Mesodermal cell (in vitro differentiated cells): ENCODE results near the gene PDZRN3.

Experiments used
- H3K27ac ChIP-seq: 2 replicates; pipeline ENCODE4 v1.7.0; 2013; ENCODE audit warnings: mild to moderate bottlenecking, low read depth, low read length, moderate library complexity; ENCODE audit not compliant: severe bottlenecking
- H3K36me3 ChIP-seq: 2 replicates; pipeline ENCODE4 v1.7.1; 2013; ENCODE audit warnings: mild to moderate bottlenecking, low read length, moderate library complexity; ENCODE audit not compliant: control insufficient read depth, insufficient read depth
- H3K4me1 ChIP-seq: one replicate; pipeline ENCODE4 v1.7.1; 2013; ENCODE audit warnings: mild to moderate bottlenecking, low read length; ENCODE audit not compliant: insufficient read depth, control insufficient read depth, poor library complexity, severe bottlenecking
- H3K4me3 ChIP-seq: 2 replicates; pipeline ENCODE4 v1.7.0; 2013; ENCODE audit warnings: low read length, control low read depth, mild to moderate bottlenecking; ENCODE audit not compliant: insufficient read depth, poor library complexity, severe bottlenecking; ENCODE audit errors: extremely low read depth
- H3K9me3 ChIP-seq: 2 replicates; pipeline ENCODE4 v1.7.1; 2013; ENCODE audit warnings: mild to moderate bottlenecking, low read length, moderate library complexity; ENCODE audit not compliant: control insufficient read depth
- WGBS, 2 experiments: methylation state at CpG; one replicate each; pipeline ENCODE4 v1.1.5; 2013; ENCODE audit warnings: missing lambda C conversion rate in 2 of 2; ENCODE audit not compliant: insufficient coverage in 2 of 2; 5-methylcytosine and 5-hydroxymethylcytosine counted together

The PDZRN3 gene

DNA sequence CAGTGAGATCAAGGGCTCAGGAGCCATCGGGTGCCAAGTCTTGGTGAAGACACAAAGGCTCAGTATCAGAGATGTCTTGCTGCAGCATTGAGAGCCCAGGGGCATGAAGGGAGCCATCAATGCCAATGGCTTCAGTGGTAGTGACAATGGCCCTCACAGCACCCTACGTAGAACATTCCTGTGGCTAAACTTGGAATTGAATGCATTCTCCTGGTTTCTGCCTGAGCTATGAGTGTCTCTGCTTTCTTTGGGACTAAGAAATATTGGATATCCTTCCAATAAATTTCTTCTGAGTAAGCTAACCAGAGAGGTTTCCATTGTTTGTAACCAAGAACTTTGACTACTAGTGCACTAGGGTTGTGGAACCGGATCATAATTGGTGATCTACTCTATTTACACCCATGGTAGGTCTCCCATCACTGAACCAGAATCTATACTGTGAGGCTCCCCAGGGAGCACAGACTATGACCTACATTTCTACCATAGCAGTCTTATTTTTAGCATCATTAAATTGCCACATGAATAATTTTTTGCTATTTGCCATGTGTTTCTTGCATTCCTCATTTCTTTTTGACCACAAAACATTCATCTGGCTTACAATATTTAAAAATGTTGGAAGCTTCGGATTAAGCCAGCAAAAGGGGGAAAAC lies 31.6 kb upstream of the PDZRN3 start:
- H3K27ac ChIP-seq = no peak overlapping the region
- 92 to 93% methylated on average over 2 to 3 of the region's 4 CpGs for WGBS, 2 experiments
- H3K9me3 ChIP-seq = no peaks in the 10 kb centered on the region

DNA sequence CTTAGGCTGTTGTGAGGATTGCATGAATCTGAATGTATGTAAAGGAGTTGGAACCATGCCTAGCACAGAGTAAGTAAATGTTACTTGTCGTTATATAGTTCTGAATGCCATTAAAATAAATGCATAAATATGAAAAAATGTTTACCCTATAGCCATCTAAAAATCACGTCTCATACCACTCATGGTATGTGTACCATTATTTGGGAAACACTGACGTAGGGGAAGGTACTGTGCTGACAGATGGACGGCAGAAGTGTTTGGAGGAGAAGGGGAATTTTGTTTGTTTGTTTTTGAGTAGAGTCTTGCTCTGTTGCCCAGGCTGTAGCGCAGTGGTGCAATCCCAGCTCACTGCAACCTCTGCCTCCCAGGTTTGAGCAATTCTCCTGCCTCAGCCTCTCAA lies 30.5 kb upstream of the PDZRN3 start:
- WGBS, 2 experiments = 88 to 100% methylated on average over 1 to 3 of the region's 5 CpGs
- no peak overlapping the region for H3K27ac ChIP-seq
- no peaks in the 10 kb centered on the region for H3K9me3 ChIP-seq
- H3K4me1 ChIP-seq = no peaks in the 10 kb centered on the region
- no peak overlapping the region for H3K4me3 ChIP-seq
- H3K36me3 ChIP-seq = no peaks in the 10 kb centered on the region

More for the DNA sequence above, 31.6 kb upstream of the PDZRN3 start:
- Histone ChIP-seq H3K4me3 (no peak overlapping the region), H3K4me1 (no peaks in the 10 kb centered on the region), H3K36me3 (no peaks in the 10 kb centered on the region)

DNA sequence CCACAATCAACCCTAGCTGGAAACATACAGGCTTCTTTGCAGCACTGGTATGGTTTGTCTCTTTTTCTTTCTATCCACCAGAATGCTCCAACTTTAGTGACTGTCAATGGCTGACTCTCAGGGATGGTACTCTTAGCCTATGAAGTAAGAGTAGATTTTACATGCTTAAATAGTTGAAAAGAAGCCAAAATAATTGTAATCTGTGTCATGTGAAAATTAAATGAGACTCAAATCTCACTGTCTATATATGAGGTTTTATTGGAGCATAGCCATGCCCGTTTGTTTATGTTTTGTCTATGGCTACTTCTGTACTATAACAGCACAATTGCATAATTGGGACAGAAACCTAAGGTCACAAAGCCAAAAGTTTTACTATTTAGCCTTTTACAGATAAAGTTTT lies 29.1 kb upstream of the PDZRN3 start:
- Histone ChIP-seq H3K27ac (no peak overlapping the region), H3K4me1 (no peaks in the 10 kb centered on the region), H3K36me3 (no peaks in the 10 kb centered on the region), H3K4me3 (no peak overlapping the region), H3K9me3 (no peaks in the 10 kb centered on the region)
- no CpG with 5 or more reads among the region's 1 CpG for WGBS, 2 experiments

DNA sequence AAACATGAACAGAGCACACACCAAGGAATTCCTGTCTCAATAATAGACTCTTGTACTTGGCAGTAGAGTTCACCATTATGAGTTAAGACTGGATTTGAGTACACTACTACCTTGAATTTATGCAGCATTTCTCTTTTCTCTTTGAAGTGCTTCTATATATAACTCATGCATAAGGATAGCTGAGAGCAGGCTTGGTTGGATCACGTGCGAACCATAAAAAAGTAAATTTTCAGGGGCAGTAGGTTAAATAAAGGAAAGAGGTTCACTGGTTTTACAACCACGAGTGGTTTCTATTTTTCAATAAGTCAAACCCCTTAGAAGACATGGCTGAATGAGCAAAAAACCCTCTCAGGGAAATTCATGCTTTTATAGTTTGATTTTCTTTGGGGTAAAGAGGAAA lies 28.6 kb upstream of the PDZRN3 start:
- no peaks in the 10 kb centered on the region for H3K36me3 ChIP-seq
- no peak overlapping the region for H3K4me3 ChIP-seq
- no peaks in the 10 kb centered on the region for H3K4me1 ChIP-seq
- no peaks in the 10 kb centered on the region for H3K9me3 ChIP-seq
- 94% methylated on average over 2 of the region's 3 CpGs; no CpG with 5 or more reads in 1 of the 2 experiments for WGBS, 2 experiments
- no peak overlapping the region for H3K27ac ChIP-seq

DNA sequence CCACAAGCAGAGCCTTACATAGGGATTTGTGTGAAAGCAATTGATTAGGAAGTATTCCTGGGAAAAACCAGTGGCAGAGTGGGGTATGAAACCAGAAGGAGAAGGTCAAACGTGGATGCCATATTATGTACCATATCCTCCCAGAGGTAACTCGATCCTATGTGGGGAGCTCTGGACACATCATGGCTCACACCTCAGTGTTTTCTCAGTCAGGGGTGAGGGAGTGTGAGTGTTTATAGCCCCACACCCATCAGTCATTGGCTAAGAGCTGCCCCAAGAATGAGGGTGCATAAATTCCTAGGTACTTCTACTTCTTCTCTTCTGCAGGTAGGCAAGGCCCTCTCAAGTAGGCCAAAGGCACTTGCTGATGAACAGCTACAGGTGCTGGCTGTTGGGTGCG lies 28.2 kb upstream of the PDZRN3 start:
- Histone ChIP-seq H3K4me3 (no peak overlapping the region), H3K9me3 (no peaks in the 10 kb centered on the region), H3K36me3 (no peaks in the 10 kb centered on the region), H3K27ac (no peak overlapping the region), H3K4me1 (no peaks in the 10 kb centered on the region)
- 83% methylated on average over 1 of the region's 3 CpGs; no CpG with 5 or more reads in 1 of the 2 experiments for WGBS, 2 experiments

DNA sequence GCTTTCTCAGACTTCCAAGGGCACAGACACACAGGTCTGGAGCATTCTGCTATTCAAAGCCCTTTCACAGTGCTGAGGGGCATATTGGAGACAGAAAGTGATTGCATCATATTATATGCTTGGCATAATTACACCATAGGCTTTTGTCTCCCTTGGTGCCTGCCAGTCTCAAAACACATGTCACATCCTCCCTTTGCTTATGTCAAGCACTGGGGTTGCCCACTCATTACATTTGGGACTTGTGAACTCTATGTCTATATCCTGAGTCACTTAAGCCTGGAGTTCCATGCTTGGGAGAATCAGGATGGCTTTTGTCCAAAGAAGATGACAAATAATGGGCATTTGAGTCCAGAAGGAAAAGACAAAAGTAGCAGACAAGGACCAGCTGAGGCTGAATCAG lies 12.3 kb upstream of the PDZRN3 start:
- no peaks in the 10 kb centered on the region for H3K9me3 ChIP-seq
- no peaks in the 10 kb centered on the region for H3K36me3 ChIP-seq
- H3K4me1 ChIP-seq = no peaks in the 10 kb centered on the region
- H3K4me3 ChIP-seq = no peak overlapping the region
- no peak overlapping the region for H3K27ac ChIP-seq

DNA sequence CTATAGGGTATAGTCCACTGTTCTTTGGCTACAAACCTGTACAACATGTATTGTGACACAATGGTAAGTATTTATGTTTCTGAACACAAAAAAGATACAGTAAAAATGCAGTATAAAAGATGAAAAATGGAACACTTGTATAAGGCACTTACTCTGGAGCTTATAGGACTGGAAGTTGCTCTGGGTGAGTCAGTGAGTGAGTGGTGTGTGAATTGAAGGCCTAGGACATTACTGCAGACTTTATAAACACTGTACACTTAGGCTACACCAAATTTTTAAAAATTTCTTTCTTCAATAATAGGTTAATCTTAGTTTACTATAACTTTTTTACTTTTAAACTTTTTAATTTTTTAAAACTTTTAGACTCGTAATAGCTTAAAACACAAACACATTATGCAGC lies 10.5 kb upstream of the PDZRN3 start:
- Histone ChIP-seq H3K4me3 (no peak overlapping the region), H3K36me3 (no peaks in the 10 kb centered on the region), H3K27ac (no peak overlapping the region), H3K9me3 (no peaks in the 10 kb centered on the region), H3K4me1 (no peaks in the 10 kb centered on the region)
- WGBS, 2 experiments = no CpG with 5 or more reads among the region's 1 CpG

DNA sequence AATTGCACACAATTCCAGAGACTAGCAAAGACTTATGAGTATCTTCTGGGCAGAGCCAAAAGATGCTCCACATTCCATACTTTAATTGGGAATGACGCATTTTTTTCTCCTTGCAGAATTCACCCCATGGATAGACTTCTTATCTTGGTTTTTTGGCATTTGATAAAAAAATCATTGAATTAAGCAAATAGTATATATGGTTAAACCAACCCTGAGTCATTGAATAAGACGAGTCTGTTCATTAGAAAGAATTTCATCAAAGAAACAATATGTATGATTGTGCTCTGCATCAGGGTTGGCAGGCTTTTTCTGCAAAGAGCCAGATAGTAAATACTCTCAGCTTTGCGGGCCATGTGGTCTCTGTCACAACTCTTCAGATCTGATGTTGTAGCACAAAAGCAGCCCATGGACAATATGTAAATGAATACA lies 9.2 kb upstream of the PDZRN3 start:
- Histone ChIP-seq H3K4me3 (no peak overlapping the region), H3K36me3 (no peaks in the 10 kb centered on the region), H3K27ac (no peak overlapping the region), H3K9me3 (no peaks in the 10 kb centered on the region), H3K4me1 (no peaks in the 10 kb centered on the region)
- 100% methylated on average over 1 of the region's 3 CpGs for WGBS, 2 experiments

DNA sequence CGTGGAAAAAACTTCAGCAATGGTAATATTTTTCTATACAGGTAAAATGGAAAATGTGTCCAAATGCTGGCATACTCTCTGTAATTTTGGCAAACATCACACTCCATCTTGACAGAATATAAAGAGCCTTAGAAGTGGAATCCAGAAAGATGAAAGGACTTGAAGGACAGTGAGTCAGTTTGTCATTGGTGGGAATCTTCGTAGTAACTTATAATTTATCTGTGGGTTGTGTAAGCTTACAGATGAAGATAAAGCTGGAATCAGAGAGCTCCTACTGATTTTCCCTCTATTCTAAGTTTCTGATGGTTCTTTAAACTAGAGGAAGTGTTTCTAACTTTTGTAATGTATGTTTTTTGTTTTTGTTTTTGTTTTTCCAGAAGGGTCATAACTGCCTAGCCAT lies 8.7 kb upstream of the PDZRN3 start:
- 100% methylated on average over 1 of the region's 2 CpGs for WGBS, 2 experiments
- Histone ChIP-seq H3K9me3 (no peaks in the 10 kb centered on the region), H3K36me3 (no peaks in the 10 kb centered on the region), H3K4me1 (no peaks in the 10 kb centered on the region), H3K4me3 (no peak overlapping the region), H3K27ac (no peak overlapping the region)

DNA sequence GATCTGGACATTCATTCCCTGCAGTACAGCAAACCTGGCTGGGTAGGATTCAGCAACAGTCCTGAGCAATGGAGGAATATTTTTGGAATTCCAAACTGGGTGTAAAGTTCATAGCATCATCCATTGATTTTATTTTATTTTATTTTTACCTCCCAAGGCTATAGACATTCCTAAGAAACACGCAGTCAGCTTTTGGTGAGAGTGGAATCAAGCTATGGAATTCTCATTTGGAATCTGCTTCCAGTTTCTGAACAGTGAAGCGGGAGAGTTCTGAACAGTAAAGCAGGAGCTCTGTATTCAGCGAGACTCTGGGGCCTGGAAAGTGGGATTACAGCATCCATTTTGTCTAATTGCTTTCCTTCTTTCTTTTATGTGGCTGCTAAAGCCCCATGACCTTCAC lies 1.4 kb upstream of the PDZRN3 start:
- Histone ChIP-seq H3K4me3 (no peak overlapping the region), H3K4me1 (peaks cover 31% of the 10 kb centered on the region), H3K27ac (no peak overlapping the region), H3K9me3 (no peaks in the 10 kb centered on the region), H3K36me3 (no peaks in the 10 kb centered on the region)
- 92% methylated on average over 2 of the region's 3 CpGs; no CpG with 5 or more reads in 1 of the 2 experiments for WGBS, 2 experiments

DNA sequence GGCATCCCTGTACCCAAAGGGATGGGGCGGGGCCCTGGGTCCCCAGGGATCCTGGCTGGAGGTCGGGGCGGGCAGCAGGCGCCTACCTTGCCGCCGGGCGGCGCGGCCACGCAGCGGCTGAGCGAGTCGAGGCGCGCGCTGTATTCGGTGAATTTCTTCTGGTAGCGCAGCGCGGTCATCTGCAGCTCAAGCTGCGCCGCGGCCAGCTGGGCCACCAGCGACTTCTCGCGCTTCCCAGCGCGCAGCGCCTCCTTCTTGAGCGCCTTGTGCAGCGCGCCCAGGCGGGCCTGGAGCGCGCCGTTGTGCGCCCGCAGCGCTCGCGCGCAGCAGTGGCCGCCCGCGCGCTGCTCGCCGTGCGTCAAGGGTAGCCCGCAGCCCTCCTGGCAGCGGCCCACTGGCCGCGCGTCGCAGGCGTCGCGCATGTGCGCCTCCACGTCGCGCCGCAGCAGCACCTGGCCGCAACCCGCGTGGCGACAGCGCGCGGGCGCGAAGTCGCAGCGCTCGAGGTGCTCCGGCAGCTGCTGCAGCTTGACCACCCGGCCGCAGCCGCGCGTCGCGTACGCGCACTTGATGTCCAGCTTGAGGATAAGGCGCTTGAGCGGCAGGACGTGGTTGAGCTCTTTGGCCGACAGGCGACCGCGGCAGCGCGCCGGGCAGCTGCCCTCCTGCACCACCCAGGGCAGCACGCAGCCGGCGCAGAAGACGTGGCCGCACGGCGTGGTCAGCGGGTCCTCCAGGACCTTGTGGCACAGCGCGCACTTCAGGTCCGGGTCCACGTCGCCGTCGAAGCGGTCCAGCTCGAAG lies 522 bp downstream of the PDZRN3 start:
- Histone ChIP-seq H3K27ac (peak overlapping the region; percentile 86), H3K9me3 (no peaks in the 10 kb centered on the region), H3K4me3 (peak overlapping the region; percentile 58), H3K36me3 (no peaks in the 10 kb centered on the region), H3K4me1 (peaks cover 31% of the 10 kb centered on the region)
- 0 to 1% methylated on average over 89 to 96 of the region's 112 CpGs for WGBS, 2 experiments
